KOPT-K1 (cell line): ENCODE measurements around the gene RPA4.
"Not testable (repeated sequence)": the region's sequence is repeated elsewhere in the genome, so short reads cannot be mapped to it uniquely, and the experiment has no call there.

Source experiments
- H3K27ac ChIP-seq: fragments of 200-600 bp; sonication (generic); 2 replicates; pipeline ENCODE4 v1.5.1; 2016; ENCODE audit warnings: antibody characterized with exemption, mild to moderate bottlenecking, low read depth, low read length; ENCODE audit not compliant: poor library complexity, severe bottlenecking
- H3K36me3 ChIP-seq: fragments of 200-600 bp; sonication (generic); 2 replicates; pipeline ENCODE4 v1.5.1; 2017; ENCODE audit warnings: antibody characterized with exemption, mild to moderate bottlenecking, low read length, moderate library complexity; ENCODE audit not compliant: insufficient read depth
- H3K9me3 ChIP-seq: fragments of 200-600 bp; sonication (generic); 2 replicates; pipeline ENCODE4 v1.5.1; 2017; ENCODE audit warnings: antibody characterized with exemption, low read length, mild to moderate bottlenecking; ENCODE audit not compliant: insufficient read depth, poor library complexity, severe bottlenecking

Gene RPA4

GRCh38 chrX:96883608-96884007, at the start of gene RPA4:
RPA4 (plus strand) TSS chrX:96883908; CDS start chrX:96884311, 403 bp downstream.
- Histone ChIP-seq H3K9me3 (no peaks in the 10 kb centered on the region), H3K27ac (no peak within 1 kb of the TSS), H3K36me3 (peaks cover 9% of the 10 kb centered on the region; the same call in 1 of the 2 replicates)

- H3K9me3 ChIP-seq, result no peaks in the 10 kb centered on the region
- H3K27ac ChIP-seq, result no peak overlapping the region
- no peaks in the 10 kb centered on the region for H3K36me3 ChIP-seq
Measured at GRCh38 chrX:96834137-96834536, 49.6 kb upstream of the RPA4 start.

- H3K27ac ChIP-seq, result no peak overlapping the region
Measured at GRCh38 chrX:96835660-96836289, 47.9 kb upstream of the RPA4 start.

DNA sequence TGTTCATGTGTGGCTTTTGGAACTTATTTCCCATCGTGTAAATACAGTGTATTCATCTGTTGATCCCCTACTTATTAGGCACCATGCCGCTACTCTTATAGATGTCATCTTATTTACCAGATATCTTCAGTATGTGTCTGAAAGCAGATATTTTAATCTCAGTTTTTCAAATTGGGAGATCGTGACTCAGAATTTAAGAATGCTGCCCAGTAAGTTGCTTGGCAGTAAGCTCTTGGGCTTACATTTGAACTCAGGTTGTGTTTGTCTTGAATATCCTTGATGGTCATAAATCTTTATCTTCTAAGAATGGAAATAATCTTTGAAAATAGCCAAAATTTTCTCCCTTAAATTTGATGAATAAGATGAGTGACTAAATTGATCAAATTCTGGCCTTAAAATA, 45.9 kb upstream of the RPA4 start:
- Histone ChIP-seq H3K9me3 (no peaks in the 10 kb centered on the region), H3K36me3 (no peaks in the 10 kb centered on the region), H3K27ac (no peak overlapping the region)

More at GRCh38 chrX:96835660-96836289, 47.9 kb upstream of the RPA4 start:
- Histone ChIP-seq H3K9me3 (no peaks in the 10 kb centered on the region), H3K36me3 (no peaks in the 10 kb centered on the region)

DNA sequence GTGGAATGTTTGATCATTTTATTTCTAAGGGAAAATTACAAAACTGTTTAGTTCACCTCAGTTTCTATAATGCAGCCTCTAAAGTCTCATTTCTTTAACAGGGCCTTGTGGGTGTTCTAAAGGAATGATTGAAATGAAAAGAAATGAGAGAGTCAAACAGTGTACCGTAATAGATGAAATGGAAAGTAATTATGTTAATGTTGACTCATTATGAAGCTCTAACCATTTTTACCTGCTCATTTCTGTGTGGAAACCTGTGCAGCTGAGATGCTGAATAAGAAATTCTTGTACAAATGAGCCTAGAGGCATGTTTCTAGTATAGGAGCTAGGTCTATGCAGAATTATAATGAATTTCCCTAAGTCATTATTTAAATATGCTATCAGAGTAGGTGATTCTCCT, 45.2 kb upstream of the RPA4 start:
- no peaks in the 10 kb centered on the region for H3K36me3 ChIP-seq
- no peak overlapping the region for H3K27ac ChIP-seq
- no peaks in the 10 kb centered on the region for H3K9me3 ChIP-seq

- no peaks in the 10 kb centered on the region for H3K9me3 ChIP-seq
- H3K27ac ChIP-seq, result no peak overlapping the region
- no peaks in the 10 kb centered on the region for H3K36me3 ChIP-seq
Measured at GRCh38 chrX:96841325-96841724, 42.4 kb upstream of the RPA4 start.

- not testable (repeated sequence) for H3K27ac ChIP-seq, H3K9me3 ChIP-seq, H3K36me3 ChIP-seq
Measured at GRCh38 chrX:96841866-96842265, 41.8 kb upstream of the RPA4 start.

DNA sequence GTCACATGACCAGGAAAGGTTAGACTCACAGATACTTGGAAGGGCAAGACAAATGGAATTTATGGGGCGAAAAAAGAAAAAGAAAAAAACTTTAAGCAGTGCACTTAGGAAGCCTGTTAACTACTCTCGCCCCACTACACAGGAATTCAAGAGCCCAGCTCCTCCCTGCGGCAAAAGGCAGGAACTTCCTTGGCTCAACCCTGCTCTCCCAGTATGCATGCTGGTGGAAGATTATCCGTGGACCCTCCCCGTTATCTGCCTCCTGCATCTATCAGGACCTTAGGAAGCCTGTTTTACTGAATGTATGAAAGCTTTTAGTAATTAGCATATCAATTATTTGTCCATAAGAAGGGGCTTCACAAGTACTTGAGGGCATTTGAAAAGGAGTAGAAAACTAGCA, 40.1 kb upstream of the RPA4 start:
- H3K9me3 ChIP-seq, result no peaks in the 10 kb centered on the region
- H3K36me3 ChIP-seq, result no peaks in the 10 kb centered on the region
- no peak overlapping the region for H3K27ac ChIP-seq

DNA sequence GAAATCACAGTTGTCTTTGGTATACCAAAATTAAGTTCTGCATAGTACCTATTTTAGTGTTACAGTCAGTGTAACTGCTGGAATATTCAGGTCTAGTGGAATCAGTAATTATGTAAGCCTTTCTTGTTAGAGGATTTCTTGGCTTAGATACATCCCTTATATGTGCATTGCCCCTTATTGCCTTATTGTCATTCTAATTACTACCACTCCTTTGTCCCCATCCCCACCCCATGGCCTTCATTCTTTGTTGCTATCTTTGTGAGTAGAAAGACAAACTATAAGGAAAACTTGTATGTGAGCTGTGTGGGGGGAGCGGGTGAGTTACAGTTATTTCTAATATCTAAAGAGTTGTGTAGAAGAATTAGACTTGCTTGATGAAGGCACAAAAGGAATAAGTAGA, 36.9 kb upstream of the RPA4 start:
- Histone ChIP-seq H3K9me3 (no peaks in the 10 kb centered on the region), H3K36me3 (no peaks in the 10 kb centered on the region), H3K27ac (no peak overlapping the region)

DNA sequence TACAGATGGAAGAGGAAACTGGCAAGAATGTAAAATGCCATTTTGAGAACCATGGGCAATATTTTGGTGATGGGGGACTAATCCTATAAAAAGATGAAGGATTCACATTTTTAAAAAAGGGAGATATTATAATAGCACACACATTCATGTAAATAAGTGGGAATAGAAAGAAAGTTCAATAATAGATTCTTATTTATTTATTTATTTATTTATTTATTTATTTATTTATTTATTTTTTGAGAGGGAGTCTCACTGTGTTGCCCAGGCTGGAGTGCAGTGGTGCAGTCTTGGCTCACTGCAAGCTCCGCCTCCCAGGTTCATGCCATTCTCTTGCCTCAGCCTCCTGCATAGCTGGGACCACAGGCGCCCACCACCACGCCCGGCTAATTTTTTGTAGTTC, 24.3 kb upstream of the RPA4 start:
- H3K9me3 ChIP-seq, H3K36me3 ChIP-seq, H3K27ac ChIP-seq: not testable (repeated sequence)

- Histone ChIP-seq H3K36me3 (no peaks in the 10 kb centered on the region), H3K9me3 (no peaks in the 10 kb centered on the region), H3K27ac (no peak overlapping the region)
Measured at GRCh38 chrX:96861218-96861617, 22.5 kb upstream of the RPA4 start.

- H3K9me3 ChIP-seq, result no peaks in the 10 kb centered on the region
- H3K36me3 ChIP-seq, result no peaks in the 10 kb centered on the region
- H3K27ac ChIP-seq, result no peak overlapping the region
Measured at GRCh38 chrX:96861661-96862060, 22.0 kb upstream of the RPA4 start.

- H3K9me3 ChIP-seq, result no peaks in the 10 kb centered on the region
- H3K36me3 ChIP-seq, result peaks cover 9% of the 10 kb centered on the region; the same call in 1 of the 2 replicates
- H3K27ac ChIP-seq, result no peak overlapping the region
Measured at GRCh38 chrX:96884027-96884426, 319 bp downstream of the RPA4 start.

GRCh38 chrX:96889726-96890125, 6.0 kb downstream of the RPA4 start:
- H3K27ac ChIP-seq, result no peak overlapping the region
- no peaks in the 10 kb centered on the region for H3K9me3 ChIP-seq
- H3K36me3 ChIP-seq, result peaks cover 2% of the 10 kb centered on the region; the same call in 1 of the 2 replicates

GRCh38 chrX:96906741-96907140, 23.0 kb downstream of the RPA4 start:
- H3K27ac ChIP-seq, result no peak overlapping the region
- no peaks in the 10 kb centered on the region for H3K9me3 ChIP-seq
- no peaks in the 10 kb centered on the region for H3K36me3 ChIP-seq

- no peak overlapping the region for H3K27ac ChIP-seq
- H3K36me3 ChIP-seq, result no peaks in the 10 kb centered on the region
- H3K9me3 ChIP-seq, result no peaks in the 10 kb centered on the region
Measured at GRCh38 chrX:96907516-96908272, 24.0 kb downstream of the RPA4 start.
